HEK293 (cell line): Measurements from ENCODE around the gene DRC3.

ENCODE experiments used
- CTCF ChIA-PET: fragments of 350-600 bp; formaldehyde crosslinking; extraction: SDS; loops from one replicate; lab custom pipeline; 2021; ENCODE audit warnings: antibody characterized with exemption; lab: Yijun Ruan, JAX
- POLR2A ChIA-PET: fragments of 300-600 bp; formaldehyde crosslinking; extraction: SDS; loops from one replicate; lab custom pipeline; 2020; ENCODE audit warnings: antibody characterized with exemption, inconsistent platforms; lab: Yijun Ruan, JAX
- H3K27ac ChIP-seq: fragments of 200-500 bp; sonication (Bioruptor generic); 2 replicates; pipeline ENCODE4 v1.5.1; 2014; ENCODE audit warnings: low read depth, low read length, control low read depth, inconsistent platforms; ENCODE audit errors: extremely low read depth
- H3K36me3 ChIP-seq, 2 experiments: fragments of 200-500 bp in 1 of 2; sonication (Bioruptor generic) in 1 of 2; 1 replicate in 1 of 2; 2 replicates in 1 of 2; pipeline ENCODE4 v1.5.1; 2014 to 2017; ENCODE audit warnings: inconsistent platforms in 2 of 2, low read length in 2 of 2; ENCODE audit not compliant: control insufficient read depth in 2 of 2, insufficient read depth in 1 of 2
- H3K4me1 ChIP-seq: fragments of 200-500 bp; sonication (Bioruptor generic); 2 replicates; pipeline ENCODE4 v1.5.1; 2014; ENCODE audit warnings: mild to moderate bottlenecking, low read length, inconsistent platforms; ENCODE audit not compliant: control insufficient read depth, insufficient read depth
- H3K4me3 ChIP-seq: 2 replicates; pipeline ENCODE4 v1.5.1; 2011; ENCODE audit warnings: low read depth, mild to moderate bottlenecking, control low read depth, low read length, moderate library complexity
- H3K9me3 ChIP-seq: fragments of 200-500 bp; sonication (Bioruptor generic); 2 replicates; pipeline ENCODE4 v1.5.1; 2014; ENCODE audit warnings: low read depth, low read length, inconsistent platforms; ENCODE audit not compliant: control insufficient read depth, insufficient read depth
- AEBP2 ChIP-seq: fragments of 450-650 bp; formaldehyde crosslinking; IDR thresholded peaks from 2 replicates; pipeline ENCODE4 v1.5.1; 2016; ENCODE audit warnings: missing biosample characterization, missing genetic modification characterization, borderline replicate concordance
- HIC1 ChIP-seq: fragments of 450-650 bp; formaldehyde crosslinking; IDR thresholded peaks from 2 replicates; pipeline ENCODE4 v1.5.1; 2016; ENCODE audit warnings: missing biosample characterization, missing genetic modification characterization
- PATZ1 ChIP-seq: fragments of 450-650 bp; formaldehyde crosslinking; IDR thresholded peaks from 2 replicates; pipeline ENCODE4 v1.5.1; 2016; ENCODE audit warnings: missing biosample characterization, missing genetic modification characterization
- TSHZ1 ChIP-seq: fragments of 450-650 bp; formaldehyde crosslinking; IDR thresholded peaks from 2 replicates; pipeline ENCODE4 v1.5.1; 2016; ENCODE audit warnings: missing biosample characterization, missing genetic modification characterization, borderline replicate concordance
- ZBTB17 ChIP-seq: fragments of 450-650 bp; formaldehyde crosslinking; IDR thresholded peaks from 2 replicates; pipeline ENCODE4 v1.5.1; 2016; ENCODE audit warnings: missing biosample characterization, missing genetic modification characterization
- ZBTB26 ChIP-seq: fragments of 450-650 bp; formaldehyde crosslinking; optimal IDR thresholded peaks from 2 replicates; pipeline ENCODE3; 2016; ENCODE audit warnings: missing biosample characterization, mild to moderate bottlenecking, missing genetic modification characterization
- ZIC2 ChIP-seq: fragments of 450-650 bp; formaldehyde crosslinking; IDR thresholded peaks from 2 replicates; pipeline ENCODE4 v1.5.1; 2016; ENCODE audit warnings: missing biosample characterization, missing genetic modification characterization
- ZNF133 ChIP-seq: fragments of 450-650 bp; formaldehyde crosslinking; IDR thresholded peaks from 2 replicates; pipeline ENCODE4 v1.5.1; 2016; ENCODE audit warnings: missing biosample characterization, missing genetic modification characterization
- ZNF19 ChIP-seq: fragments of 450-650 bp; formaldehyde crosslinking; IDR thresholded peaks from 2 replicates; pipeline ENCODE4; 2016; ENCODE audit warnings: missing biosample characterization, missing genetic modification characterization, low read depth
- ZNF292 ChIP-seq: fragments of 450-650 bp; formaldehyde crosslinking; IDR thresholded peaks from 2 replicates; pipeline ENCODE4 v1.5.1; 2016; ENCODE audit warnings: low read depth, missing biosample characterization, missing genetic modification characterization, borderline replicate concordance
- ZNF48 ChIP-seq: fragments of 450-650 bp; formaldehyde crosslinking; IDR thresholded peaks from 2 replicates; pipeline ENCODE4 v1.5.1; 2016; ENCODE audit warnings: missing biosample characterization, missing genetic modification characterization
- ZNF518A ChIP-seq: fragments of 450-650 bp; formaldehyde crosslinking; conservative IDR thresholded peaks from 2 replicates; pipeline ENCODE4 v1.5.1; 2016; ENCODE audit warnings: low read depth, missing biosample characterization, missing genetic modification characterization
- ZNF521 ChIP-seq: fragments of 450-650 bp; formaldehyde crosslinking; IDR thresholded peaks from 2 replicates; pipeline ENCODE4 v1.5.1; 2017; ENCODE audit warnings: missing biosample characterization, mild to moderate bottlenecking, missing genetic modification characterization
- ZNF624 ChIP-seq: fragments of 450-650 bp; formaldehyde crosslinking; IDR thresholded peaks from 2 replicates; pipeline ENCODE4 v1.5.1; 2017; ENCODE audit warnings: missing biosample characterization, missing genetic modification characterization
- ZNF645 ChIP-seq: fragments of 450-650 bp; formaldehyde crosslinking; IDR thresholded peaks from 2 replicates; pipeline ENCODE4; 2016; ENCODE audit warnings: missing biosample characterization, missing genetic modification characterization

The DRC3 gene

GRCh38 chr17:17982801-17983200 lies 10.1 kb downstream of the DRC3 start:
- Histone ChIP-seq H3K36me3 (no peaks in the 10 kb centered on the region), H3K4me1 (no peaks in the 10 kb centered on the region), H3K4me3 (no peak overlapping the region), H3K27ac (no peak overlapping the region), H3K9me3 (no peaks in the 10 kb centered on the region)
- POLR2A ChIA-PET, result interaction anchor here (1.3 kb wide), 1 partner anchor 10 kb away, joined by 3 read pairs; the partner anchor contains the start of genes DRC3 and TOM1L2
- CTCF ChIA-PET, result interaction anchor here (0.7 to 1.9 kb wide), 3 partner anchors 10 to 414 kb away, joined by 4 to 6 read pairs (median 4); partner anchors contain the start of genes DRC3 and TOM1L2
- TF ChIP-seq ZBTB17 (tag by site-specific recombination) (no peak), ZIC2 (tag by site-specific recombination) (no peak), ZNF518A (tag by site-specific recombination) (no peak), ZNF521 (tag by site-specific recombination) (no peak), ZNF19 (tag by site-specific recombination) (no peak), ZNF645 (tag by site-specific recombination) (no peak), HIC1 (tag by site-specific recombination) (no peak), ZNF48 (tag by site-specific recombination) (no peak), ZBTB26 (no peak)

- no peaks in the 10 kb centered on the region for H3K4me1 ChIP-seq
- no peaks in the 10 kb centered on the region for H3K9me3 ChIP-seq
- H3K27ac ChIP-seq, result no peak overlapping the region
- H3K4me3 ChIP-seq, result no peak overlapping the region
- POLR2A ChIA-PET, result interaction anchor here (0.7 to 1.3 kb wide), 2 partner anchors 11 to 23 kb away, joined by 3 read pairs; partner anchors contain the start of genes DRC3 and TOM1L2
- H3K36me3 ChIP-seq, result no peaks in the 10 kb centered on the region
- CTCF ChIA-PET, result interaction anchor here (0.7 to 3.4 kb wide), 4 partner anchors 9 to 415 kb away, joined by 4 to 10 read pairs (median 6); no protein-coding TSS in a partner anchor
- TF ChIP-seq ZNF624, result no peak
- no peak for TF ChIP-seq PATZ1 (tag by site-specific recombination)
- no peak for TF ChIP-seq ZNF292 (tag by site-specific recombination)
- TF ChIP-seq ZNF133 (tag by site-specific recombination), result no peak
- TF ChIP-seq TSHZ1 (tag by site-specific recombination), result no peak
- TF ChIP-seq AEBP2, result no peak
These were observed 10.7 kb downstream of the DRC3 start for GRCh38 chr17:17983376-17983775.
